ENCODE data around the gene MSLN.
"Not testable (repeated sequence)": the region's sequence is repeated elsewhere in the genome, so short reads cannot be mapped to it uniquely, and the experiment has no call there.

The MSLN gene

GRCh38 chr16:734208-734980 is 26.1 kb upstream of the MSLN start:
- no peak overlapping the region for H3K4me3 ChIP-seq (ENCODE audit: low read depth, low read length)

DNA sequence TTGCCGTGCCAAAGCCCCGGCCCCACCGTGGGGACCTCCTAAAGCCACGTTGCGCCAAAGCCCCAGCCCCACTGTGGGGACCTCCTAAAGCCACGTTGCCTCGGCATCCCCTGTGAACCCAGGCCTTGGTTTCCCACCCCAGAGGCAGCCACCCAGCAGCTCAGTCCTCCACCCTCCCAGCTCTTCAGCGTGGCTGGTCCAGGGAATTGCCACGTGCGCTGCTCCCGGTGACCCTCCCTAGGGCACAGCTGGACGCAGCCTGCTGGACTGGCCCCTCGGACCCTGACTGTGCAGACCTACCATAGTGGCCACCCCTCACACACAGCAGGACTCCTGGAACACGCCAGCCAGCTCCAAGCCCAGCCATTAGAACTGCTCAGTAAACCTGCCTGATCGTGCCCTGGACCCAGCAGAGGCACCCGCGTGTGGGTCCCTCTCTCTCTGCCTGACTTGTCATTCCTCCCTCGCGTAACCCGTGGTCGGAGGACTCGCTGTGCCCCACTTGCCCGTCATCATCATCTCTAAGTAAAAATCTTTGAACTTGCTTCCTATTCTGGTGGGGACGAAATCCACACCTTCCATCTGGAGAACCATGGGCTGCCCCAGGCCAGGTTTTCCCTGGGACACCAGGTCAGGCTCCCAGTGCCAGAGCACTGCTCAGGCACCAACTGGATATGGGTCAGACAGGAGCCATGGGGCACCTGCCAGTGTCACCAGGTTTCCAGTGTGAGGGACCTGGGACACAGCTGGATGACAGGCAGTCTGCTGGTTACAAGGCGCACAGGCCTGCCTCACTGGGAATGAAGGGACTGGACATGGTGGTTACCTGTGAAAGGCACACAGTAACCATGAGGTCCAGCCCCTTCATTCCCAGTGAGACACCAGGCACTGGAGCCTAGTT is 25.3 kb upstream of the MSLN start:
- no peak overlapping the region for H3K4me3 ChIP-seq (ENCODE audit: low read depth, low read length)

- no peak overlapping the region for H3K4me3 ChIP-seq (ENCODE audit: low read depth, low read length)
These were observed 24.5 kb upstream of the MSLN start for GRCh38 chr16:735982-736453.

- H3K4me3 ChIP-seq (ENCODE audit: low read depth, low read length), result no peak overlapping the region
These were observed 23.5 kb upstream of the MSLN start for GRCh38 chr16:736936-737481.

DNA sequence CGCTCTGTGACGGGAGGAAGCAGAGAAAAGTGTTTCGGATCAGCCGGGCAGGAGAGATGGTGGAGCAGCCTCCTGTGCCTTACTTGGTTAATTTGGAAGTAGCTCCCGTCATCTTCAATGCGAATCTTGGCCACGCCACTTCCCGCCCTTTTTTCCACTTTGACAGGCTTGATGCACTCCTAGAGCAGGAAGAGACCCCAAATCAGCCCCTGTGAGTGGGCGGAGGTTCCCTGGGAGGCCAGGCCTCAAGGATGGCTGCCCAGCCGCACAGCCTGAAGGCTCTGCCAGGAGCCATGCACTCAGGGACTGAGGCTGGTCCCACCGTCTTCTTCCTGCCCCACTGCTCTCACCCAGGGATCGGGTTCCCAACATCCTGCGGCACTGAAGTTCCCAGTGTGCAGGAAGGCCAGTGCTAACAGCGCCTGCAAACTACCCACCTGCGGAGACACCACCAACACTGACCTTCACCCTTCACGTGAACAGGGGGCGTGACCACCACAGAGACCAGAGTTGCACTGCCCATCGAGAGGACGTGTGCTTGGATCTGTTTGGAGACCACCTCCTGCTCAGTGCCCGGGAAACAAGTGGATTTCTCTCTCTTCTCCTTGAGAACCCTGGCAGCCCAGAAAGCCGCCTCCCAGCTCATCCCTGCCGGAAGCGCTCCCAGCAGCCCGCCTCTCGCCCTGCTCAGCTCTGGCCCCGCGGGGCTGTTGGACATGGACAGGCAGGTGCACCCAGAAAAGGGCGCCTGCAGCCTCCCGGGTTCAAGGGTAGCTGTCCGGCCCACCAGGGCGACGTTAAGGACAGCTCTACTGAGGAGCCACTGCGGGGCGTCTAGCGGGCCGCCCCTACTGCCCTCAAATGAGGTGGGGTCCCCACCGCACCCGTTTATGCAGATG is 20.7 kb upstream of the MSLN start:
- peak overlapping the region; percentile 67 for H3K4me3 ChIP-seq (ENCODE audit: low read depth, low read length)

DNA sequence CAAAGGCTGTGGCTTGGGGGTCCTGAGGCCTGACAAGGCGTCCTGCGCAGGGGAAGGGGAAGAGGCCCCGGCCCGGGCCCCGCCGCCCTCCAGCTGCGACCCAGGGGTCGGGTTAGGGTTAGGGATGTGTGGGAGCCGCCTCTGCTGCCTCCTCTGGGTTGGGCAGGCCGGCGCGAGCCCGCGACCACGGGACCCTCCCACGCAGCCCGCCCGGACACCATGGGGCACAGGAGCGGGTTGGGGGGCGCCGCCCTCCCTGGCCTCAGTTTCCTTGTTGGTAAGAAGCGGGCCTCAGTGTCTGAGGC is 20.1 kb upstream of the MSLN start:
- peak overlapping the region; percentile 67 for H3K4me3 ChIP-seq (ENCODE audit: low read depth, low read length)

- peak within 1 kb of the TSS; percentile 67 for H3K4me3 ChIP-seq (ENCODE audit: low read depth, low read length)
These were observed 19.6 kb upstream of the MSLN start, which contains the start of gene CIAO3 for GRCh38 chr16:740764-741505. Gene CIAO3, minus strand, starts transcription at chr16:740997. Its CDS starts 12 bp downstream, at chr16:740985.

DNA sequence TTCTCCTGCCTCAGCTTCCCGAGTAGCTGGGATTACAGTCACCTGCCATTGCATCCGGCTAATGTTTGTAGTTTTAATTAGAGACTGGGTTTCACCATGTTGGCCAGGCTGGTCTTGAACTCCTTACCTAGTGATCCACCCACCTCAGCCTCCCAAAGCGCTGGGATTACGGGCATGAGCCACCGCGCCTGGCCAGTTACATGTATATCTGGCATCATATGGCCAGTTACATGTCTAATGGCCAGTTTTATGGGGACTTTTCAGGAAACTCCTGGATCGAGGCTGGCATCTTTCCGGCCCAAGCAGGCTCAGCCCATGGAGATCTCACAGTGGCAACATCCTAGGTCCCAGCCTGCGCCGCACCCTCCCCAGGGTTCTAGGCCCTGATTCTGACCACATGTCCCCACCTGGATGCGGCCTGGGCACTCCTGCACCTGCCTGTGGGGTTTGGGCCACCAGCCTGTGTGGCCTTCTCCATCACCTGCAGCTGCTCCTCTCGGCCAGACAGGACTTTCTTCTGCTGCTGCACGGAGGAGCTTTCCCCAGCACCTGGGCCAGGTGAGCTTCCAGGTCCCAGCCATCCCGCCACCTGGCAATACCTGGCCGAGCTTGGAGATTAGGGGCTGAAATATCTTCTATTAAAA is 18.4 kb upstream of the MSLN start:
- no peak overlapping the region for H3K4me3 ChIP-seq (ENCODE audit: low read depth, low read length)

DNA sequence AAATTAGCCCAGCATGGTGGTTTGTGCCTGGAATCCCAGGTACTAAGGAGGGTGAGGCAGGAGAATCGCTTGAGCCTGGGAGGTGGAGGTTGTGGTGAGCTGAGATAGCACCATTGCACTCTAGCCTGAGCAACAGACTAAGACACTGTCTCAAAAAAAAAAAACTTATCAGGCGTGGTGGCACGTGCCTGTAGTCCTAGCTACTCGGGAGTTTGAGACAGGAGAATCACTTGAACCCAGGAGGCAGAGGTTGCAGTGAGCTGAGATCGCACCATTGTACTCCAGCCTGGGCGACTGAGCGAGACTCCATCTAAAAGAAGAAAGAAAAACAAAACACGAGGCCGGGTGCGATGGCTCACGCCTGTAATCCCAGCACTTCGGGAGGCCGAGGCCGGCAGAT is 17.6 kb upstream of the MSLN start:
- H3K4me3 ChIP-seq (ENCODE audit: low read depth, low read length), result not testable (repeated sequence)

- H3K4me3 ChIP-seq (ENCODE audit: low read depth, low read length), result no peak overlapping the region
These were observed 16.6 kb upstream of the MSLN start for GRCh38 chr16:743794-744500.

DNA sequence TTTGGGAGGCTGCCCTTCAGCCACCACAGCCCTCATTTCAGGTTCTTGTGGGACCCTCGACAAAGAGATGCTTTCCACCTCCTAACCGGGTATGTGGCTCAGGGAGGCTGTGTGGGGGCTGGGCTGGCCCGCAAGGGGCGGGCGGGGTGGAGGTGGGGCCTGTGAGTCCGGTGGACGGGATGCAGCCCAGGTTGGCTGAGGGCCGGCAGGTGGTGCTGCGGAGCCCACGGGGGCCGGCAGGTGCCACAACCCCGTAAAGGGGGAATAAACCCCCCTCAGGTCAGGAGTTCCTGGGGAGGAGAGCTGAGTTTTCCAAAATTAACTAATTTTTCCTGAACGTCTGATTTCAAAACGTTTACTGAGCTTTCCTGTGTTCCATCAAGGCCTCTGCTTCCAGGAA is 14.8 kb upstream of the MSLN start:
- H3K4me3 ChIP-seq (ENCODE audit: low read depth, low read length), result no peak overlapping the region

- no peak overlapping the region for H3K4me3 ChIP-seq (ENCODE audit: low read depth, low read length)
These were observed 13.9 kb upstream of the MSLN start for GRCh38 chr16:746637-747036.

DNA sequence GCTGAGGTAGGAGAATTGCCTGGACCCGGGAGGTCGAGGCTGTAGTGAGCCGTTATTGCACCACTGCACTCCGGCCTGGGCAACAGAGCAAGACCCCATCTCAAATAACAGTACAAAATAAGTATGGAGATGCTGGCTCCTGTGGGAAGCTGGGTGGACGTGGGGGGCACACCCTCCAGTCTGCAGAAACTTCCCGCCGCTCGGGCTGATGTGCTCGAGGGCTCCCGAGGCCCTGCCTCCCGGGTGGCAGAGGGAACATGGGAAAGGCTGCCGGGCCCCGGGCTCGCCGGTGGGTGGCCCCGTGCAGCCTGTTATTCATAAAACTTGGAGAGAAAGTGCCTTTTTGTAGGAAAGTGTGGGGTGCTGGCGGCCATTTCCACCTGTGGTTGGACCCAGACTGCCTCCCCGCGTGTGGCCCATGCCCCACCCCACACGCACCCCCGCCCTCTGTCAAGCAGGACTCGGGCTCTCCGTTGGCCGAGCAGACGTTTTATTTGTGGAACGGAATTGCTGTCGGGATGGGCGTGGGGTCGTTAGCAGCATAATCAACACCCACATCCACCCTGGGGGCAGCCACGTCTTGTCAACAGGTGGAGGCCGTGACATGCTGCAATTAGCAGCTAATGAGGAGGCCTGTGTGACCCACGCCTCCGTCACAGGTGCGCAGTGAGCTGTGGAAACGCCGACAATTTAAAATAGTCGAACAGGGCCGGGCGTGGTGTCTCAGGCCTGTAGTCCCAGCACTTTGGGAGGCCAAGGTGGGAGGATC is 12.4 kb upstream of the MSLN start:
- H3K4me3 ChIP-seq (ENCODE audit: low read depth, low read length), result no peak overlapping the region

GRCh38 chr16:749010-749409 is 11.5 kb upstream of the MSLN start:
- no peak overlapping the region for H3K4me3 ChIP-seq (ENCODE audit: low read depth, low read length)

DNA sequence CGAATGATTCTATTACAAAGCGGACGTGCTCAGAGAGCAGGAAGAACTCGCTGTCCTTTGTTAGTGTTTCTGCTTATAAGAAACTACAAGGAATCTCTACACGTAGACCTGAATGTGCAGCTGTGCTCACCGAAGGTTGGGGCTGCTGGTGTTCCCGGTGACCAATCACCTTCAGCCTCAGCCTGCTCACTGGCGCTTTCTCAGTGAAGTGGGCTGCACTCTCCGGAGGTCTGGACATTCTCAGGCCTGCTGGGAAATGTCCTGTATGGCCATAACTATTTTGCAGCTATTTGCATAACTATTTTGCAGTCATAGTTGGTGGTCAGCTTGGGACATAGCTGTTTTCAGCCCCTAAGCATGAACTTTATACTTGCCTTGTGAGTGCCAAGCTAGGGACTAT is 10.0 kb upstream of the MSLN start:
- no peak overlapping the region for H3K4me3 ChIP-seq (ENCODE audit: low read depth, low read length)

DNA sequence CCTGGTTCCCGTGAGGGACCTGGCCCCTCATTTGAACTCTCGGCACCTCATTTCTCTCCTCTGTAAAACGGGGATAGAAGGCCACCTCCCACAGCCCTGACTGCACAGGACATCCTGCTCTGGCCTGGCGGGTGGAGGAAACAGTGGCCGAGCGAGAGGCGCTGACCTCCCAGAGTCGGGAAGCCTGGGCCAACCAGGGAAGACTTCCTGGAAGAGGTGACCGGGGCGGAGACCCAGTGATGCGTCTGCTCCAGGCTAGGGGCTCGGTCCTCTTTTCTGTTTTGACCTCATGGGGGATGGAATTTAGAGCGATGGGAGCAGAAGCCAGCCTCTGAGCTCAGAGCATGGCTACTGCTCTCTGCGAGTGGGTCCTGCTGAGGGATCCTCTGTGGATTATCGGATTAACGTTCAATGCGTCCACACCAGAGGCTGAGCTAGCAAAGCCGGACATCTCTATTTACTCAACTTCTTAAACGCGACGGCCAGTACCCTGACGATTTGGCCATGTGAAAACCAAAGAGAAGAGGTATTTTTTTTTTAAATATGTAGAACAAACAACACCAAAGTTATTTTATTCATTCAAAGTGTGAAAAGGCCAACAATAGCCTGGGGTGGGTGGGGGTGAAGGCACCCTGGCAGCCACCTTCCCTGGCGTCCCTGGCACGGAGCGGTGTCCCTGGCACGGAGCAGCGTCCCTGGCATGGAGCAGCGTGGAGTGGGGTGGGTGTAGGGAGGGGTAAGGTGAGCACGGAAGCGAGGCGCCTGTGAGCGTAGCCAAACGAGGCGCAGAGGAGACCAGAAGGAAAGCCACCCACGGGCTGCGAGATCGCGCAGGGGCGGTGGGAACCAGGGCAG is 9.2 kb upstream of the MSLN start:
- H3K4me3 ChIP-seq (ENCODE audit: low read depth, low read length), result no peak overlapping the region

DNA sequence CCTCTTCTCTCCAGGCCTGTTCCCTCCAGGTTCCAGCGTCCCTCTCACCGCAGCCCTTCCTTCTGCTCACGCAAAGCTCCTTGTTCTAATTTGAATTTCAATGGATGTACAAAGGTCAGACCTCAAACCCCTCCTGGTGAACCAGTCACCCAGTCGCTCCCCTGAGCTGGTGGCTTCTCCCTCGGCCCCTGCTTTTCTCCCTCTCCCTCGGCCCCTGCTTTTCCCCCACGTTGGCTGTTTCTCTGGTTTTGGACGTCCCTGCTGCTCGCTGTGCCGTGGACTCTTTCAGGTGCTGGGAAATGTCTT is 8.6 kb upstream of the MSLN start:
- H3K4me3 ChIP-seq (ENCODE audit: low read depth, low read length), result no peak overlapping the region

All from iPS-11a (cell line).